Astrocyte (in vitro differentiated cells and primary cell): ENCODE results near the gene ATF6B. TPM values are rescaled to one million over a fixed set of nuclear protein-coding genes. Genes with fewer than 3 reads are reported as not detected.

Source experiments
- DNase-seq: peaks from one replicate; pipeline ENCODE4 v3.0.0-alpha.2; 2010; ENCODE audit warnings: low read depth
- FAIRE-seq: peaks from 2 replicates; lab custom pipeline; 2011; peaks lifted over from hg19 to GRCh38; lab: Jason Lieb, UNC
- H2AFZ ChIP-seq: 2 replicates; pipeline ENCODE4 v1.6.0; 2012; ENCODE audit warnings: low read depth, low read length, inconsistent platforms
- H3K27ac ChIP-seq: 2 replicates; pipeline ENCODE4 v1.5.1; 2011; ENCODE audit warnings: low read depth, low read length, inconsistent platforms
- H3K27me3 ChIP-seq: 2 replicates; pipeline ENCODE4 v1.6.0; 2011; ENCODE audit warnings: low read length, inconsistent platforms; ENCODE audit not compliant: insufficient read depth
- H3K36me3 ChIP-seq: 2 replicates; pipeline ENCODE4 v1.5.1; 2011; ENCODE audit warnings: low read length, inconsistent platforms; ENCODE audit not compliant: insufficient read depth
- H3K4me1 ChIP-seq: 2 replicates; pipeline ENCODE4 v1.5.1; 2011; ENCODE audit warnings: low read length, inconsistent platforms; ENCODE audit not compliant: insufficient read depth
- H3K4me2 ChIP-seq: 2 replicates; pipeline ENCODE4 v1.6.0; 2012; ENCODE audit warnings: low read length, inconsistent platforms
- H3K4me3 ChIP-seq: 2 replicates; pipeline ENCODE4 v1.5.1; 2011; ENCODE audit warnings: low read depth, mild to moderate bottlenecking, low read length, inconsistent platforms; ENCODE audit not compliant: insufficient read depth
- H3K79me2 ChIP-seq: 2 replicates; pipeline ENCODE4 v1.6.0; 2012; ENCODE audit warnings: mild to moderate bottlenecking, low read length, inconsistent platforms; ENCODE audit not compliant: insufficient read depth
- H3K9ac ChIP-seq: 2 replicates; pipeline ENCODE4 v1.6.0; 2012; ENCODE audit warnings: mild to moderate bottlenecking, low read length, inconsistent platforms
- H3K9me3 ChIP-seq: 2 replicates; pipeline ENCODE4 v1.5.1; 2012; ENCODE audit warnings: low read depth, mild to moderate bottlenecking, low read length, inconsistent platforms; ENCODE audit not compliant: insufficient read depth
- H4K20me1 ChIP-seq: 2 replicates; pipeline ENCODE4 v1.6.0; 2012; ENCODE audit warnings: low read length, inconsistent platforms; ENCODE audit not compliant: insufficient read depth
- H3K27ac Mint-ChIP-seq: one replicate; pipeline ENCODE4 v1.8.0; 2021; ENCODE audit warnings: mild to moderate bottlenecking, mixed read lengths; ENCODE audit not compliant: unreplicated experiment
- H3K27me3 Mint-ChIP-seq: one replicate; pipeline ENCODE4 v1.8.0; 2021; ENCODE audit warnings: low read depth, mixed read lengths; ENCODE audit not compliant: unreplicated experiment
- H3K36me3 Mint-ChIP-seq: one replicate; pipeline ENCODE4 v1.8.0; 2021; ENCODE audit warnings: low read depth, mixed read lengths; ENCODE audit not compliant: unreplicated experiment
- H3K4me1 Mint-ChIP-seq: one replicate; pipeline ENCODE4 v1.8.0; 2021; ENCODE audit warnings: low read depth, mixed read lengths; ENCODE audit not compliant: unreplicated experiment
- H3K4me3 Mint-ChIP-seq: one replicate; pipeline ENCODE4 v1.8.0; 2021; ENCODE audit warnings: mild to moderate bottlenecking, moderate library complexity, mixed read lengths; ENCODE audit not compliant: unreplicated experiment
- H3K9me3 Mint-ChIP-seq: one replicate; pipeline ENCODE4 v1.8.0; 2021; ENCODE audit warnings: mild to moderate bottlenecking, mixed read lengths; ENCODE audit not compliant: unreplicated experiment
- CTCF ChIP-seq: IDR thresholded peaks from 2 replicates; pipeline ENCODE4 v1.5.1; 2011; ENCODE audit warnings: low read depth, mild to moderate bottlenecking, inconsistent platforms, low read length, moderate library complexity; ENCODE audit not compliant: insufficient read depth
- EZH2 ChIP-seq: IDR thresholded peaks from 2 replicates; pipeline ENCODE4 v1.6.1; 2012; ENCODE audit warnings: mild to moderate bottlenecking, low read length, inconsistent platforms; ENCODE audit not compliant: insufficient read depth
- total RNA-seq: library from RNA; stranded (reverse); gene quantifications from 2 replicates; pipeline ENCODE4 v1.2.1, GENCODE V29; 2021

The ATF6B gene
- total RNA-seq, 1 donor from 2014 or later, result 68.7 TPM

- Mint-ChIP-seq H3K36me3 (peaks cover 33% of the 10 kb centered on the region), H3K9me3 (peaks cover 2% of the 10 kb centered on the region), H3K4me3 (peak overlapping the region; percentile 9), H3K27ac (no peak overlapping the region), H3K4me1 (peaks cover 21% of the 10 kb centered on the region), H3K27me3 (no peaks in the 10 kb centered on the region)
- TF ChIP-seq EZH2 (no peak), CTCF (no peak)
- peaks cover 18% of the 10 kb centered on the region for H4K20me1 ChIP-seq
- H3K9ac ChIP-seq, result no peak overlapping the region
- peaks cover 12% of the 10 kb centered on the region for H3K36me3 ChIP-seq
- no peaks in the 10 kb centered on the region for H3K27me3 ChIP-seq
- H3K27ac ChIP-seq, result no peak overlapping the region
- H3K4me3 ChIP-seq, result no peak overlapping the region
- DNase-seq, result no peak
- FAIRE-seq, result no peak
- H2AFZ ChIP-seq, result no peak overlapping the region
- no peaks in the 10 kb centered on the region for H3K9me3 ChIP-seq
- peaks cover 13% of the 10 kb centered on the region for H3K4me1 ChIP-seq
- peaks cover 15% of the 10 kb centered on the region for H3K79me2 ChIP-seq
- no peak overlapping the region for H3K4me2 ChIP-seq
Observed at GRCh38 chr6:32168350-32168749, 40.3 kb upstream of the ATF6B start.

DNA sequence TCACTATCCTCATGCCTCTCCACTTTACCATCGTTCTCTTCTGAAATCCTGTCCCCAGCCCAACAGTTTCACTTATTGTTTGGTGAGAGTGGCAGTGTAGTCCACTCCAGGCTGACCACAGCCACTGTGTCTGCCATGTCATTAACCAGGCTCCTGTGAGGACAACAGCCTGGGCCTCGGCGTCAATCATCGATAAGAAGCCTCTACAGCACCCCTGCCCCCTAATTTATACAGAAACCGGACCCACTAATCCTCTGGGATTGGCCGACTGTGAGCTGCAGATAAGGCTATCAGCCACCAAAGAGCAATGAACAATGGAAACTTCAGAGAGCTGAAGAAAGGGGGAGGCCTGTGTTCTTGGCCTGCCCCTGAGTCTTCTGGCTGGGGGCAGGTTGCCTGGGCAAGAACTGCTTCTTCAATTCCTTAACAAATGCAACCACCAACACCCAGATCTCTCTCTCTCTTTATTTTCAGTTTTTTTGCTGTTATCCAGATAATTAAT lies 39.8 kb upstream of the ATF6B start:
- H3K27ac Mint-ChIP-seq, result peak overlapping the region; percentile 41
- H3K36me3 ChIP-seq, result peaks cover 12% of the 10 kb centered on the region
- H3K27me3 ChIP-seq, result no peaks in the 10 kb centered on the region
- H3K9ac ChIP-seq, result no peak overlapping the region
- peaks cover 9% of the 10 kb centered on the region for H3K79me2 ChIP-seq
- no peak overlapping the region for H3K4me2 ChIP-seq
- H3K36me3 Mint-ChIP-seq, result peaks cover 33% of the 10 kb centered on the region
- DNase-seq, result no peak
- H4K20me1 ChIP-seq, result peaks cover 16% of the 10 kb centered on the region
- H3K4me1 ChIP-seq, result peaks cover 13% of the 10 kb centered on the region
- no peak overlapping the region for H3K27ac ChIP-seq
- H3K4me3 ChIP-seq, result no peak overlapping the region
- no peak overlapping the region for H2AFZ ChIP-seq
- peaks cover 2% of the 10 kb centered on the region for H3K9me3 Mint-ChIP-seq
- TF ChIP-seq EZH2 (no peak), CTCF (no peak)
- FAIRE-seq, result no peak
- no peaks in the 10 kb centered on the region for H3K9me3 ChIP-seq
- no peaks in the 10 kb centered on the region for H3K27me3 Mint-ChIP-seq
- peak overlapping the region; percentile 9 for H3K4me3 Mint-ChIP-seq
- H3K4me1 Mint-ChIP-seq, result peaks cover 16% of the 10 kb centered on the region

DNA sequence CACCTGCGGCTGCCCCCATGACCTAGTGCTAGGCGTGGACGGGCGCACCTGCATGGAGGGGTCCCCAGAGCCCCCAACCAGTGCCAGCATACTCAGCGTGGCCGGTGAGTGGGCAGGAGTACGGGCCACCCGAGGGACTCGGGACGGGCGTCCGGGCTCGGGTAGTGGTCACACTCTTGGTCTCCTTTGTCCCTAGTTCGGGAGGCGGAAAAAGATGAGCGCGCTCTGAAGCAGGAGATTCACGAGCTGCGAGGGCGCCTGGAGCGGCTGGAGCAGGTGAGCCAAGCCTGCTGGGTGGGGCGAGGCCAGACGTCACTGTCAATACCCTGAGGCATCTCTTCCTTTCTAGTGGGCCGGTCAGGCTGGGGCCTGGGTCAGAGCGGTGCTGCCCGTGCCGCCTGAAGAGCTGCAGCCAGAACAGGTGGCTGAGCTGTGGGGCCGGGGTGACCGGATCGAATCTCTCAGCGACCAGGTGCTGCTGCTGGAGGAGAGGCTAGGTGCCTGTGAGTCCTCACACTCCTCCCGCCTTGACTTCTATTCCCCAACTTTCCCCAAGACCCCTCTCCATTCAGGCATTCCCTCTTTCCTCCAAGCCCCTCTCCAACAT lies 39.2 kb upstream of the ATF6B start:
- Mint-ChIP-seq H3K4me3 (no peak overlapping the region), H3K4me1 (peaks cover 13% of the 10 kb centered on the region), H3K27me3 (no peaks in the 10 kb centered on the region), H3K27ac (no peak overlapping the region), H3K36me3 (peaks cover 37% of the 10 kb centered on the region), H3K9me3 (peaks cover 2% of the 10 kb centered on the region)
- no peaks in the 10 kb centered on the region for H3K9me3 ChIP-seq
- no peak overlapping the region for H3K4me3 ChIP-seq
- H3K36me3 ChIP-seq, result peaks cover 12% of the 10 kb centered on the region
- peaks cover 12% of the 10 kb centered on the region for H4K20me1 ChIP-seq
- no peak overlapping the region for H2AFZ ChIP-seq
- DNase-seq (no peak), FAIRE-seq (no peak)
- H3K9ac ChIP-seq, result no peak overlapping the region
- peaks cover 13% of the 10 kb centered on the region for H3K4me1 ChIP-seq
- H3K79me2 ChIP-seq, result peaks cover 4% of the 10 kb centered on the region
- TF ChIP-seq EZH2, result no peak
- TF ChIP-seq CTCF, result no peak
- H3K4me2 ChIP-seq, result no peak overlapping the region
- H3K27me3 ChIP-seq, result no peaks in the 10 kb centered on the region
- no peak overlapping the region for H3K27ac ChIP-seq
